ENCODE results near the gene STC2.

DNA sequence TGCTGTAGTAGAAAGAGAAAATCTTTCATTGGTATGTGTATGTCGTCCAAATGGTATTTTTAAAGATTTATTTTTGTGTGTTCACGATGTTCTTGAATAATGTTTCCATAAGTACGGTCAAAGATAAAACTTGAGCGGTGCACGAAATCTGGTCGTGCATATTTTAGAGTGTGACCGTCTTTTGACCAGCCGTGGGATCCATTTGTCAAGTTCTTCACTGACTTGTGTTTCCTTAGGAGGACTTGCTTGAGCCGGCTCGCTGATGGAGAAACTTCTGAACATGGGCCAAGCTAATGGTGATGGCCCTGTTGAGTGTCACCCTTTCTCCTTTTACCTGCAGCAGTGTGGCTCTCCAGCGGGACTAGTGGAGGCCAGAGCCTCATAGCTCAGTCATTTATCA, 11.1 kb upstream of the STC2 start:
- TF ChIP-seq, protein P1, sequence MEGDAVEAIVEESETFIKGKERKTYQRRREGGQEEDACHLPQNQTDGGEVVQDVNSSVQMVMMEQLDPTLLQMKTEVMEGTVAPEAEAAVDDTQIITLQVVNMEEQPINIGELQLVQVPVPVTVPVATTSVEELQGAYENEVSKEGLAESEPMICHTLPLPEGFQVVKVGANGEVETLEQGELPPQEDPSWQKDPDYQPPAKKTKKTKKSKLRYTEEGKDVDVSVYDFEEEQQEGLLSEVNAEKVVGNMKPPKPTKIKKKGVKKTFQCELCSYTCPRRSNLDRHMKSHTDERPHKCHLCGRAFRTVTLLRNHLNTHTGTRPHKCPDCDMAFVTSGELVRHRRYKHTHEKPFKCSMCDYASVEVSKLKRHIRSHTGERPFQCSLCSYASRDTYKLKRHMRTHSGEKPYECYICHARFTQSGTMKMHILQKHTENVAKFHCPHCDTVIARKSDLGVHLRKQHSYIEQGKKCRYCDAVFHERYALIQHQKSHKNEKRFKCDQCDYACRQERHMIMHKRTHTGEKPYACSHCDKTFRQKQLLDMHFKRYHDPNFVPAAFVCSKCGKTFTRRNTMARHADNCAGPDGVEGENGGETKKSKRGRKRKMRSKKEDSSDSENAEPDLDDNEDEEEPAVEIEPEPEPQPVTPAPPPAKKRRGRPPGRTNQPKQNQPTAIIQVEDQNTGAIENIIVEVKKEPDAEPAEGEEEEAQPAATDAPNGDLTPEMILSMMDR (IDR thresholded peaks at IDR 0.05): no peak
- TF ChIP-seq POLR2A (IDR thresholded peaks at IDR 0.05): no peak
